Embryonic facial prominence (tissue), 1 donor: Measurements from ENCODE around the gene CC2D1A.
A peak's percentile ranks its signal among the peaks of the same experiment; 100 is the strongest.

Source experiments
- DNase-seq: peaks from one replicate; pipeline ENCODE4 v3.0.0-alpha.2; 2016; ENCODE audit errors: extremely low spot score

CC2D1A gene

DNA sequence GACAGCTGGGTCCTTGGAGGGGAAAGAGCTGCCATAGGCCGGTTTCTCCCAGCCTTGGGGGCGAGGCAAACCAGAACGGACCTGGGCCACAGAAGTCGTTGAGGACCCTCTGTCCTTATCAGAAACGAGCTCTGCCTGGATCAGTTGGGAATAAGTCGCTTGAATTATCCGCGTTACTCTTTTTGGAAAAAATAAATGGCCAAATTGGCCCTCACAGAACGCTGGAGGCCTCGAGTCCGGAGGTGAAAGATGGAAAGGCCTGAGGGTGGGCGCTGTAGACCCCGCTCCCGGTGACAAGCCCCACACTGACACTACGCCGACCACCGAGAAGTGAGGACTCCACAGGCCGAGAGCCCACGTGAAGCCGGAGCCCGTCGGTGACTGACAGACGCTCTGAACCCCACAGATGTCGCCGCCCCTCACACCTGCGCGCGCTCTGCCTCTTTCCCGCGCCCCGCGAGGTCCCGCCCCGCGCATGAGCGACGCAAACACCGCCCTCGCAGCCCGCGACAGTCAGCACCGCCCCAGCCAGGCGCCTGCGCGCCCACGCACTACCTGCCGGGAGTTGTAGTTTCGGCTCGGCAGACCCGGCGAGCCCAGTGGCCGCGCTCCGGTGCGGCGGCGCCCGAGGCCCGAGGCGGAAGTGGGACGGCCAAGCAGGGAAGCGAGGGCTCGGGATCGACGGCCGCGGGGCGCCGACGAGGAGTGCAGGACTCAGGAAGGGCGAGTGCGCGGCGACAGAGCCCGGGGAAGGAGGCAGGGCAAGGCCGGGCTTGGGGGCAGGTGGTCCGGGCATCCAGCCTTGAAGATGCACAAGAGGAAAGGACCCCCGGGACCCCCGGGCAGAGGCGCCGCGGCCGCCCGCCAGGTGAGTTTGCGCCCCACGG, at the start of gene CC2D1A, which contains the start of gene BRME1:
Gene CC2D1A (plus strand): TSS at position 568 of the 887 bp plus-strand sequence. CDS start 241 bp downstream, at position 809.
Gene BRME1 (minus strand): TSS at position 484 of the 887 bp plus-strand sequence. CDS start 1,225 bp downstream, outside the sequence.
- DNase-seq = peak; percentile 60

DNA sequence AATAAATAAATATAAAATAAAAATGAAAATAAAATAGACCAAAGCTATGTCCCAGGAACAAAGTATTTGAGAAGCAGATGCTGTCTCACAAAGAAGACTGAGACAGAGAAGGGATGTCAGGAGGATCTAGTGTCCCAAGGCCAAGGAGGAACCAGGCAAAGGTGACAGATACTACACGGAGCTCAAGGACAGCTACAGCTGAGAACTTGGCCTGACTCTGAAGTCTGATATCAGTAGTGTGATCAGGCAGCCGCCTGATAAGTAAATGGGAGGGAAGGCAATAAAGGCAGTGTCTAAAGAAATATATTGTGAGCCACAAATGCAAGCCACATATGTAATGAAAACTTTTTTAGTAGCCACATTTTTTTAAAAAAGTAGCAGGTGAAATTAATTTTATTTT, 49.5 kb upstream of the CC2D1A start:
- DNase-seq = no peak

DNA sequence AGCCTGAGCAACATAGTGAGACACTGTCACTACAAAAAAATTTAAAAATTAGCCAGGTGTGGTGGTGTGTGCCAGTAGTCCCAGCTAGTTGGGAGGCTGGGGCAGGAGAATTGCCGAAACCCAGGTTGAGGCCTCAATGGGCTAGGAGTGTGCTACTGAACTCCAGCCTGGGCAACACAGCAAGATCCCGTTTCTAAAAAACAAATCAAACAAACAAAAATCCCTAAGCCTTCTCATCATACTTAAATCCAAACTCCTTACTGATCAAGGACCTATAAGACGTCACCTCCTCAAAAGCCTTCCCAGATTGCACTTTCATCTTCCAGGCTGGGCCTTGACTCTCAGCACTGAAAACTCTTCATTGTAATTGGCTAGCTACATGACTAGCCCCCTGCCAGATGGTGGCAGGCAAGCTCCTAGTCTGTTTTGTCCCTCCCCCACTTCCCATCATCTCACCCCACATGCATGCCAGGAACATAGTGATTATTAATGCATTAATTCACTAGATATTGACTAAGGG, 46.6 kb upstream of the CC2D1A start:
- no peak for DNase-seq

DNA sequence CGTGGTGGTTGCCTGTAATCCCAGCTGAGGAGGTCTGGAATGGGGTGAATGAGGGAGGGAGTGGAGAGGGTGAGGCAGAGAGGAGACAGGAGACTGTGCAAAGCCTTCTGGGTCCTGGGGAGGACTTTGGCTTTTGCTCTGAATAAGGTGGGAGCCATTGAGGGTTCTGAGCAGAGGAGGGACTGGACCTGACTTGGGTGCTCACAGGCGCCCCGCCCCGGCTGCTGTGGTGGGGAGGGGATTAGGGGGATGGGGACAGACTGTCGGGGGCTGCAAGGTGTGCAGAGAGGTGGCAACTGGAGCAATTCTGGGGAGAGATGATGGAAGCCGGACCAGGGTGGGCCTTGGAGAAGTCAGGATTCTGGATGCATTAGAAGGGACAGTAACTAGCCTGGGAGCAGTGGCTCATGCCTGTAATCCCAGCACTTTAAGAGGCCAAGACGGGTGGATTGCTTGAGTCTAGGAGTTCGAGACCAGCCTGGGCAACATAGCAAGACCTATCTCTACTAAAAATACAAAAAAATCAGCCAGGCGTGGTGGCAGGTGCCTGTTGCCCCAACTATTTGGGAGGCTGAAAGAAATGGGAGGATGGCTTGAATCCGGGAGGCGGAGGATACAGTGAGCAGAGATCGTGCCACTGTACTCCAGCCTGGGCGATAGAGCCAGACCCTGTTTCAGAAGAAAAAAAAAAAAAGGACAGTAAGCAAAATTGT, 45.2 kb upstream of the CC2D1A start:
- DNase-seq = no peak

DNA sequence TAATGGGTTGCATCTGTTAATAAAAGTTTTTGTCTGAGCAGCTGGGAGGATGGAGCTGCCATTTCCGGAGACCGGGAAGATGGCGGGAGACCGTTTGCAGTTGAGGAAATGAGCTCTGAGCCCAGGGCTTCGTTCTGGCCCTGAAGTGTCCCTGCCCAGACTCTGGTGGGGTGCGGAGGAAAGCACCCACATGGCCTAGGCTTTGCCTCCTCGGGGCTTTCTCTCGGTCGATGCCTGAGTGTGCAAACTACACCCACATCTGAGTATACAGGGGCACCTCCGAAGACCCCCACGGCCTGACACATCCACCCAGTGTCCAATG, 44.6 kb upstream of the CC2D1A start:
- no peak for DNase-seq

DNA sequence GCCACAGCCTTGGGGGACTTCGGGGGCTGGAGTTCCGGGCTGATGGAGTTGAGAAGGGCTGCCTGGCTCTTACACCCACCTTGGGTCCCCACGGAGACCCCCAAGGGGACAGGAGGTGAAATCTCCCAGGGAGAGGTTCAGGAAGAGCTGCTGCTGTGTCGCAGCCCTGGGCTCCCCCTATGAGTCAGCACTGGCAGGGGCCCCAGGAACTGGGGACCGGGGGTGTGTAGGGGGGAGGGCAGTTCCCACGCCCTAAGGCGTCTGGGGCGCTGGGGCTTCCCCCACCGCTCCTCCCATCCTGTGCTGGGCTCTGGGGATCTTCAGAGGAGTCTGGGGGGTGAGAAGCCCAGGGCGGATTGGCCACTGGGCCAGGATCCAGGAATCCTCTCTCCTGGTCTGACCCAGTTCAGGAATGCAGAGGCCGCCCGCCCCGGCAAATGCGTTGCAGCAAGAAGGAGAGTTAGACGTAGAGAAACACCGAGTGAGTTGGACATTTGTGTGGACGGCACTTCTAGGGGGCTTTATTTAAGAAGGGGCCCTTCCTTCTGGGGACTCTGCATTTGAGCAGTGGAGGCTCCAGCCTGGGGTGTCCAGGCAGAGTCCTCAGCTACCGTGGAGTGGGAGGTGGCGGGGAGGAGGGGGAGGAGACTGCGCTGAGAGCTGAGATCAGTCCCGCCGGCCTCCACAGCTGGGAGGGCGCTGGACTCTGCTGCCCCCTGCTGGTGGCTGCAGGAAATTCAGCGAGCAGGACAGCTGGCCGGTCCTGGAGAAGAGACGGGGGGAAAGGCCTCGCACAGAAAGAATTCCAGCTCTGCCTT, 44.1 kb upstream of the CC2D1A start:
- DNase-seq = peak; percentile 80

DNA sequence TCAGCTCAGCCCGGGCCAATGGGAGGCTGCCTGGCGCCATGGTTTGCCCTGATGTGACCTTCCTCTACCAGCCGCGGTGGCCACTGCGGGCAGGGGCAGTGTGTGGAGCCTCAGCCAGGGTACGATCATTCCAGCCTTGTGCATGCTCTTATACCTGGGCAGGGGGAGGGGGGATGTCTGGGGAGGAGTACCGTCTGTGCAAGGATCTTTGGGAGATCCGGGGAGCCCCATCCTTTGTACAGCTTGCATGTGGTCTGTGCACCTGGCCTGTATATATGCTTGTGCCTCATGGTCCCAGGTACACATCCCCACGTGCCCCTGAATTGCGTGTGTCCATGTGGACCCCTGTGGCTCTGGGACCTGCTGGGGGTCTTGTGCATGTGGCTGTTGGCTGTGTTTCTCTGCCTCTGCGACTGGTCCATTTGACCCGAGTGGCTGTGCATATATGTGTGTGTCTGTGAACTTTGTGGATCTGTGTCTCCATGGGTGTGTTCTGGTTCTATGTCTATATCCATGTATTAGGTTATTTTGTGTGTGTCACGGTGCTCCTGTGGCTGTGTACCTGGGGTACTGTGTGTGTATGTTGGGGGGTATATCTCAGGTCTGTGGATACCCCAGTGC, 41.8 kb upstream of the CC2D1A start:
- no peak for DNase-seq

DNA sequence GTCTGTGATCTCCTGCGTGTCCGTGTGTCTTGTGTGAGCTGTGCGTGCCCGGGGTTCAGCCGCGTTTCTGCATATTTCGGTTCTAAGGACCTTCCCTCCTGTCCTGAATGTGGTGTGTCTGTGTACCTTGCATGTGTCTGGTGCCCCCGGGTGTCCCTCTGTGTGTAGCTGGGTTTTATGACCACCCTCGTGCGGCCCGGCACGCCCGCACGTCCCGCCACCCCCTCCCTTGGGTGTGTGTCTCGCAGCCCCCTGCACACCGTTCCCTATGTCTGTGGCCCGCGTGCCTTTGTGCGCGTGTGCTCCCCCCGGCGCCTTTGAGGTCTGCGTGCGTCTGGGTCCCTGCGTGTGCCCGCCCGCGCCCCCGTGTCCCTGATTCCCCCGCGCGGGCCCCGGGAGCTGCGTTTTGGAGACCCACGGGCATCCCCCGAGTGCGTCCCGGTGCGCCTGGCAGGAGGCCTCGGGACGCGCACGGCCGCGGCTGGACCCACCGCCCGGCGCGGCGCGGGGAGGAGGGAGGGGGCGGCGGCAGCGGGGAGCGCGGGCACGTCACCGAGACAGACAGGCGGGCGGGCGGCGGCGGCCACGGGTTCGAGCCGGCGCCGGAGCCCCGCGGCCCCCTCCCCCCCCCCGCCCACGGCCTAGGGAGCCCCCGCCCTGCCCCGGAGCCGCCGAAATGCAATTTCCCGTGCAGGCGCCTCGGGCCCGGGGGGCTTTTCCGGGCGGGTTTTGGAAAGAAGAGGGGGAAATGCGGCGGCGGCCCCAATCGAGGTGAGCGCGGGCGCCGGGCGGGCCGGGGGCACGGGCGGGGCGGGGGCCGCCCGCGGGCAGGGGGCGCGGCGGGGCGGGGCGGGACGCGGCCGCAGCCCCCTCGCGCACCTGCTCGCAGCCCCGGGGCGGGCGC, 41.1 kb upstream of the CC2D1A start:
- no peak for DNase-seq

DNA sequence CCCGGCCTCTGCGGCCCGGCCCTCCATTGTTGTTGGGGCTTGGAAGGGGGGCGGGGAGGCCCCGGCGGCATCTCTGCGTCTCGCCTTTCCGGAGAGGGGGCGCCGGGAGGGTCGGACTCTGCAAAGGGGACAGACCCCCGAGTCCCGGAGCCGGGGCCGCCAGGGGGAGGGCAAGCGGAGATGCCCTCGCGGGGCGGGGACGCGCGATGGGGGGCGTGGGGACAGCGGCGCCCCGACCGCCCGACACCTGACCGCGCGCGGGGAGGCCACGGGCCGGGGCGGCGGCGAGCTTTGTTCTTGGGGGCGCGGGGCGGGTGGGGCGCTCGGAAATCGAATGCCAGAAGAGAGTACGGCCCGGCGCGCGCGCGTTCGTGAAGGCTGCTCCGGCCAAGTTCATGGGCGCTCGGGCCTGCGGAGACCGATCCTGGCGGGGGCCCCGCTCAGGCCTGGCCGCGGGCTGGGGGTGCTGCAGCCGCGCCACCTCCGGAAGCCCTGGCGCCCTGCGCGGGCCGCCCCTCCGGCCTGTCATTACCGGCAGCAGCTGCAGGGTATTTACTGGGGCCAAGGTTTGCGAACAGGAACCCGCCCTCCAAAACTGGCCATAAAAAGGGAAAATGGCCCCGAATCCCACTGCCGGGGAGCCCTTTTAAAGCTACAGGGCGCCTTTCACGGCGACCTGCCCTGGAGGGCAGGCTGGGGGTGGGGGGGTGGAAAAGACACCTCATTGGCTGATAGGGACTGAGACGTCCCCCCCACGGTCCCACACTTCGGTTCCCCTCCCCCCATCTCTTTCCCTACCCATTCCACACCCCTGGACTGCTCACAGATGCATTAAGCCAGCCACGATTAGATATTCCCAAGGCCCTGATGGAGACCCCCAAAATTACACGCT, 40.2 kb upstream of the CC2D1A start:
- DNase-seq = no peak

DNA sequence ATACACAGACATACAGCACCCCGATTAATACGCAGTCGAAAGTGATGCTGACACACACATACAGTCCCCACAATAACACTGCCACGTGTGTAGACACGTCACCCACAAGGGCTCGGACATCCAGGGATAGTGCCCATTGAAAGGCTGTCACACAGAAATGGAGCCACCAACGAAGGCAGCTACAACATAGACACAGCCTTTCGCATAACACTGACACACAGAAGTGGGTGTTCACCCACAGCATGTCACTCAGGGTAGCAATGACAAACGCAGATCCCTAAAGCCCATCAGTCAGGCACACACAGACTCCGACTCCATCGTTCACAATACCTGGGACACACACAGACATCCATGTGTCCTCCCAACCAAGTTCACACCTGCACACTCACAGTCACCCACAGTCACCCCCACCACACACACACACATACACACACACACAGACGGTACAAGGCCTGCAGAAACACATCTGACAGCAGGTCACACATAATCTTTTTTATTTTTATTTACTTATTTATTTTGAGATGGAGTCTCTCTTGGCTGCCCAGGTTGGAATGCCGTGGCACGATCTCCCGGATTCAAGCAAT, 39.4 kb upstream of the CC2D1A start:
- DNase-seq = no peak

DNA sequence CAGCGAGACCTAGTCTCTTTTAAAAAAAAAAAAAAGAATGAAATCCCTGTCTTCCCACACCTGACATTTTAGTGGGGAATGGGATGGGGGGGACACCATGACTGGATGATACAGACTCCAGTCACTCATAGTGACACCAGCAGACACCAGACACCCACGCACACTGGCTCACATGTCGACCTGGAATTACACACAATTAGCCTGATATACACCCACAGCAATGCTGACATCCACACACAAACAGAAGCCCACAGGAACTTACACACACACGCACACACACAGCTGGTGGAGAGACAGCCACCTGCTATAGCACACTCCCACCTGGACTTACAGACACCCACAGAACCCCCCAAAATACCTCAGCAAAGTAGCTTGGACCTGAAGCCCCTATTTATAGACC, 37.3 kb upstream of the CC2D1A start:
- no peak for DNase-seq

DNA sequence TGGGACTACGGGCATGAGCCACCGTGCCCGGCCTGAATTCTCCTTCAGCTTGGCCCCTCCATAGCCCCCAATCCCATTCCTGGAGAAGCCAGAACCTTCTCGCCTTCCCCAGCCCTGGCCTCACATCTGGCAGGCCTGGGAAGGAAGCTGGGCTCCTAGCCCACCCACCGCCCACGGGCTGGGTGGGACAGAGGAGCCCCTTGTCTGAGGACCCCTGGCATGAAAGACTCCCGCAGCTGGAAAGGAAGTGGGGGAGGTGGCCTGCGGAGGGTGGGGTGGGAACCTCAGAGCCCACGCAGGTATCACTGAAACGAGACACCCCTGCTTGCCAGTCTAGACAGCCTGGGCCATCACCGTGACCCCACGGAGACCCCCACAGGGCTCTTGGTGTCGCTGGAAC, 36.7 kb upstream of the CC2D1A start:
- no peak for DNase-seq

DNA sequence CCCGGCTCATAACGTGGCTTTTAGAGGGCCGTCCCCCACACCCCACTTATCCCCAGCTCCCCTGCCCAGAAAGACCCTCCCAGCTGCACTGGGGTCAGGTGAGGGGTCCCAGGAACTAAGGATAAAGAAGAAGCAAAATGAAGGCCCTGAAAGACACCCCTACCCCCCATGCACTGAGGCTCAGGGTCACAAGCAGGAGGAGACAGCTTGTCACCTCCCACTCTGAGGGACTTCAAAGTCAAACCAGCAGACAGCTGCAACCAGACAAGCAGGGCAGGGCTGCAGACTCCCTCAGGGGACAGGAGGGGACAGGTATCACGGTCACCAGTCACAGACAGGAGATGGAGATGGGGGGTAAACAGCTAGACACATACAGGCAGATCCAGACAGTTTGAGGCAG, 35.1 kb upstream of the CC2D1A start:
- no peak for DNase-seq

DNA sequence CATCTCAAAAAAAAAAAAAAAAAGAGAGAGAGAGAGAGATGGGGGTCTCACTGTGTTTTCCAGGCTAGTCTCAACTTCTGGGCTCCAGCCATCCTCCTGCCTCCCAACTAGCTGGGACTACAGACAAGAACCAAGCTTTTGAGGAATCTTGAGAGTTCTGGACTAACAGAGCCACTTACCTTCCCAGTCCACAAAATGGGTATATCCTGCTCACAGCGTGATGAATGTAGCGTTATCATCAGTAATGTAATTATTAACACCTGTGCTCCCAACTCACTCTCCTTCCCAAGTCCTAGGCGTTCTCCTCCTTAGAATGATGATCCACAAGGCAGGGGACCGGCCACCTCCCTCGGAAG, 33.7 kb upstream of the CC2D1A start:
- DNase-seq = no peak

DNA sequence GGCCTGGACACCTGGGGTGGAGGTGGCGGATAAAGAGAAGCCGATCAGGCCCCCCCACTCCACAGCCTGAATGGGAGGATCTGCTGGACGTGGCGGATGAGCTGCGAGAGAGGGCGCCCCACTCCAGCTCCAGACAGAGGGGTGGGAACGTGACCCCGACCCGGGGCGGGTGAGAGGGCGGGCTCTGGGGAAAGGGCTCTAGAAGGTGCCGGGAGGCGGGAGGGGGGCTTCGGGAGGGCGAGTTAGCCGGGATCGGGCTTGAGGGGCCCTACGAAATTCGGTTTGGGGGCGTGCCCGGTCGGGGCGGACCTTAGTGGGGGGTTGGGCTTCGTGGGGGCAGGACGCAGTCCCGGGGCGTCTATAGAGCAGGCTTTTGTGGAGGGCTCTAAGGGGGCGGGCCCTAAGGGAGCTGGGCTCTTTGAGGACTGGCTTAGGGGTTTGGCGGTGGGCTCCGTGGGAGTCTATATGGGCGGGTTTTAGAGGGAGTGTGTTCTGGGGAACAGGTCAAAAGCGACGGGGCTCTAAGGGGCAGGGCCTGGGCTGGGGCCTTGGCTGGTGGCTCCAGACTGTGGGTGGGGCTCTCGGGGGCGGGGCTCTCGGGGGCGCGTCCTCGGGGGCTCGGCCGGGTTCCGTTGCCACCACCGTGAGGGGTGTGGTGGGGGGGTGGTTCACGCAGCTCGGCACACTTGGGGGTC, 33.2 kb upstream of the CC2D1A start:
- no peak for DNase-seq

DNA sequence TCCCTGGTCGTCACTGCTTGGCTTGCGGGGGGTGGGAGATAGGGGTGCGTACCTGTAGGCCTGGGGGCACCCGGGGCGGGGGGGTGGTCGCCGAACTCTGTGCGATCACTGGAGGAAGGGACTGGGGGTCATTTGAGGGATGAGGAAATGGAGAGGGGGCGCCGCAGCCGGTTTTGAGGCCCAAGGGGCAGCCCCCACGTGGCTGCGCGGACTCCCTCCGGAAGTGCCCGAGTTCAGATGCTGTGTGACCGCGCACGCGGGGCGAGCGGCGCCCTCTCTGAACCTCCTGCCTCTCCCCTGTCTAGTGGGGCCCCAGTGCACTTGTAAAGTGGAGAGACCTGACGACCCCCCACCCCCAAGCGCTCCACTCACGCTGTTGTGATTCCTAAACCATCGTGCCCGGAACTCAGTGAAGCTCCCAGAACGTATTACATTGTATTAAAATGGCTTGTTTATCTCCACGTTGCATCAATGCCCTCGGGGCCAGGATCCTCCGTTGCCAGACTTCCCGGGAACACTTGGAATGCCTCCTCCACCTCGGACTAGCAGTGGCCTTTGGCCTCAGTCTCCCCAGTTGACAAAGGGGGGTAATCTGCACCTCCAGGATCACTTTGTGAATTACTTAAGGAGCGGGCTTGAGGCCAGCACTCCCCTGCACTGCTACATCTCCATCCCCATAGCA, 32.0 kb upstream of the CC2D1A start:
- no peak for DNase-seq

DNA sequence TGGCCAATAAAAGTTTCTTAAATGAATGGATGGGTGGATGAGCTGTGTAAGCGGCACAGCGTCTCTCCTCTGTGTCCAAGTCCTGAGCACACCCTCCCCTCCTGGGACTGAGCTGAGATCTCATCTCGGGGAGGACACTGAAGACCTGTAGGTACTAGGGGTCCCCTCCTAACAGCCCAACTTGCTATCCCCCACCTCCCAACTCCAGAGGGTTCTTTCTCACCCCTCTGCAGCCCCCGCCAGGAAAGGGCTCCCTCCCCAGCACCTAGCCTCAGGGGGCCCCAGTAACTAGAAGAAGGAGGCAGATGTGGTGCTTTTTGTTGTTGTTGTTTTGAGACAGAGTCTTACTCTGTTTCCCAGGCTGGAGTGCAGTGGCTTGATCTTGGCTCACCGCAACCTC, 30.2 kb upstream of the CC2D1A start:
- no peak for DNase-seq

DNA sequence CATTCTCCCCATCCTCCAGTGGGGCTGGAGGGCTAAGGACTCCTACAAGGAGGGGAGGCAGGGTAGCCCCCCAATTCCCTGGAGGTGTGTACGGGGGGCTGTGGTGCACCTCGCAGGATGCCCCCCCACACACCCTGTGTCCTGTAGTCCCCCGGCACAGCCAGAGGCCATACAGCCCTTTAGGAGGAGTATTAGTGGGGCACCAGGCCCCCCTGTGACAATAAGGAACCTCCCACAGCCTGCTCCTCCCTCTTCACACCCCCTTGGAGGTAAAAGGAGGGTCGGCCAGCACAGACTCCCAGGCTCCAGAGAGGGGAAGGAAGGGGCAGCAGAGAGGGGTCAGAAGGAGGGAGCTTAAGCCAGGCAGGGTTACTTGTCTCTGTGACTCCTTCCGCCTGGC, 29.2 kb upstream of the CC2D1A start, which contains the start of gene NANOS3:
Gene NANOS3 (plus strand): TSS at position 301 of the 400 bp plus-strand sequence. CDS start 115 bp downstream, outside the sequence.
- no peak for DNase-seq
